ENCODE data around the gene PCDH9.

DNA sequence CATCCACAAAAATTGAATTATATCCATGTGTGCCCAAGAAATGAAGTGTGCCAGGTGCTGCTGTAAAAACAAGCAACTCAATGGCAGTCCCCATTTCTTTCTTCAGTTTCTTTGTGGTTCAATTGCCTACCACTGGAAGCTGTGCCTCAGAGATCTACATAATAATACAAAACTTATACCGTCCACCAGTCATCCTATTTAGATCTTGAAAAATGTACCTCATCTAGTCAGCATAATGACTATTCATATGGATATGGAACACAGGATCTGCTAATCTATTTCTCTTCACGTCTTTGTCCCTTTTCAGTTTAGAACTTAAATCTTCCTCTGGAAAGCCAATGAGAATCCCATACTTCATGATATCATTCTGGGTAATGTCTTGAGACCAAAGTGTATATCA lies 648.5 kb downstream of the PCDH9 start:
- TF ChIP-seq EZH2 (IDR thresholded peaks at IDR 0.05), result no peak
- no peak for TF ChIP-seq POLR2AphosphoS5 (IDR thresholded peaks at IDR 0.05; ENCODE audit: borderline replicate concordance, low read depth, low read length)
- TF ChIP-seq FOXP2 (optimal IDR thresholded peaks at IDR 0.05; ENCODE audit: control extremely low read depth, extremely low read length, insufficient read depth), result no peak
